H1 (cell line): Measurements from ENCODE around the gene C1QTNF4. TPM values are rescaled to one million over a fixed set of nuclear protein-coding genes. Genes with fewer than 3 reads are reported as not detected.

ENCODE experiments used
- ASH2L ChIP-seq: fragments of 200-600, 300-600 bp; sonication (generic); IDR thresholded peaks from one replicate; pipeline ENCODE4 v1.7.1; 2017; ENCODE audit warnings: low read length
- TBP ChIP-seq: IDR thresholded peaks from 2 replicates; pipeline ENCODE4 v1.6.1; 2011; ENCODE audit warnings: low read depth, low read length, improper control_type of control experiment
- polyA plus RNA-seq, 7 experiments: library from polyadenylated mRNA; depleted of rRNA in 3 of 7; stranded (reverse) in 5 of 7; unstranded in 2 of 7; fragments of >200 nt in 5 of 7; fragments of 200-250 nt in 2 of 7; gene quantifications; 1 replicate in 5 of 7; 2 replicates in 1 of 7; 4 replicates in 1 of 7; pipeline versions ENCODE4 v1.2.1 to v1.2.3, GENCODE V29; 2011 to 2013; ENCODE audit warnings: missing spikeins in 2 of 7, mixed read lengths in 2 of 7
- total RNA-seq: library from RNA; stranded (reverse); fragmentation: NEBNext Ultra II Directional; extraction: Animal tissue kit (Norgen Biotek cat#: 25700); gene quantifications from 2 replicates; pipeline ENCODE4 v1.2.1, GENCODE V29; 2021

The C1QTNF4 gene
- total and polyA plus RNA-seq, 2 of the 8 experiments (the other 6 are each of a cell fraction or from before 2014, with no cell fraction given) = 3.9 to 6.0 TPM

DNA sequence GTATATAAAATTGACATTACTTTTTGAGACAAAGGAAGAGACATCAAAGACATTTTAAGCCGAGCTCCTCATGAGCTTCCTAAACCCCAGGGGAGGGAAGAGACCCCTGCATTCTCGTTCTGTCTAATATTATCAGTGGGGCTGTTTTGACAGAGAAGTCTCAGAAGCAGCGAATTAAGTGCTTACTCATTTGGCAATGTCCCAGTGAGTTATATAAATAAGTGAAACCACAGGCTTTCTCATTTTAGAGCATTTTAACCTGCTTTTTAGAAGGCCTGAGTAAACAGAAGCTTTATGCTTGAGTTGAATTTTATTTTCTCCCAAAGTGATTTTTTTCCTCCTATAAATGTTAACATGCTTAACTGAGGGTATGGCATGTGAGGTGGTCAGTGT lies 23.2 kb upstream of the C1QTNF4 start (continued):
- TF ChIP-seq TBP = no peak
- no peak for TF ChIP-seq ASH2L
